ENCODE data around the gene AHCY.
"Not testable (repeated sequence)": the region's sequence is repeated elsewhere in the genome, so short reads cannot be mapped to it uniquely, and the experiment has no call there.

The AHCY gene

DNA sequence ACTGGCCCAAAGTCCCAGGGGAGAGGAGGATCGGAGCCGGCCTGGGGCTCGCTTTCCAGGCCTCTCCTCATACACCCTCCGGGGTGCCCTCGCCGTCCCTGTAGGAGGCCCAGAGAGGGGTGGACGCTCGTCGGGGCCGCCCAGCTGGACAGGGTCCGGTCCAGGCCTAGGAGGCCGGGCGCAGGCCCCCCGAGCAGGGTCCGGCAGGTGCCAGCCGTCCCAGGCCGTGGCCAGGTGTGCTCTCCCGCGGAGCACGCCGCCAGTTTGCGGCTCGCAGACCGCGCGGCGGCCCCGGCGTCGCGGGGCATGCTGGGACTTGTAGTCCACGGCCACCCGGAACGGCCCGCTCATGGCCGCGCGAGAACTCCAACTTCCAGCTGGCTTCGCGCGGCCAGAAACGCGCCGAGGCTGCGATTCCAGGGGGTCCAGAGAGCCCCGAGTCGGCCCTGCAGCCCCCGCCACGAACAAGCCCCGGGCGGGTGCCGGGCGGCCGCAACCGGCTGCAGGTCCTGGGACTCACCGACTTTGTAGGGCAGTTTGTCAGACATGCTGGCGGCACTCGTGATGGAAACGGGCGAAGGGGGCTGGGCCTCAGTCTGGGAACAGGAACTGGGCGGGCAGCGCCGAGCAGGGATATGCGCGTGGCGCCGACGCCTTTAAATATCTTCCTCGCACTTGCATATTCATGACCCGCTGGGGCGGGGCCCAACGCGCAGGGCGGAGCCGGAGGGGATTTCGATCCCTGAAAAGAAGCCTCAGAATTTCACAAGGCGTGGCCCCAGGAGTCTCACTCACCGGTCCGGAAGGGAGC lies at the start of gene AHCY:
AHCY (minus strand) TSS at position 633 of the 811 bp plus-strand sequence; CDS start at position 548, 85 bp downstream.
- peak; percentile 94 for DNase-seq

- no peak for DNase-seq
These were observed 46.9 kb upstream of the AHCY start for GRCh38 chr20:34350095-34350494.

DNA sequence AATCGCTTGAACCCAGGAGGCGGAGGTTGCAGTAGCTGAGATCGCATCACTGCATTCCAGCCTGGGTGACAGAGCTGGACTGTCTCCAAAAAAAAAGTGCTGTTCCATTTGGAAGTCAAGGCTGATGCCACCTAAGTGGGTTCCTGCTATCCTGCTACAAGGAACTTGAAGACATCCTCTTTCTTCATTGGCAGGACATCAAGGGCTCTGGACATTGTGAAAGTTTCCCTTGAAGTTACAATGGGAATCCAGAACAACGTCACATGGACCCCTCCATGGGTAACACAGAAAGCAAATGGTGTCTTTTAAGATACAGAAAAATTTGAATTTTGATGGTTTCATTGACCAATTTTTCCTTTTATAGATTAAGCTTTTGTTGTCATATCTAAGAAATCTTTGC lies 44.4 kb upstream of the AHCY start:
- no peak for DNase-seq

GRCh38 chr20:34346533-34346865 lies 43.3 kb upstream of the AHCY start:
- DNase-seq = not testable (repeated sequence)

DNA sequence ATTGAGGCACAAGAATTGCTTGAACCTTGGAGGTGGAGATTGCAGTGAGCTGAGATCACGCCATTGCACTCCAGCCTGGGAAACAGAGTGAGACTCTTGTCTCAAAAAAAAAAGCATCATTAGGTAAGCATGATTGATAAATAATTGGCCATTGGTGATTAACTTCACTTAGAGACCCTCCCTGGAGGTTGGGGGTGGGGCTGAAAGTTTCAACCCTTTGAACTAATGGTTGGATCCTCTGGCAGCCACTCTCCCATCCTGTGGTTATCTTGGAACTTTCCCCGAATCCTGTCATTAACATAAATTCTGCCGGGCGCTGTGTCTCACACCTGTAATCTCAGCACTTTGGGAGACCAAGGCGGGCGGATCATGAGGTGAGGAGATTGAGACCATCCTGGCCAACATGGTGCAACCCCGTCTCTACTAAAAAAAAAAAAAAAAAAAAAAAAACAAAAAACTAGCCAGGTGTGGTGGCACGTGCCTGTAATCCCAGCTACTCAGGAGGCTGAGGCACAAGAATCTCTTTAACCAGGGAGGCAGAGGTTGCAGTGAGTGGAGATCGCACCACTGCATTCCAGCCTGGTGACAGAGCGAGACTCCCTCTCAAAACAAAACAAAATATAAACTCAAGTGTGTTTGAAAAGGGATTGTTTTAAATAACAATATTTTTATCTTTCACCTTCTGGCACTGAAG lies 42.8 kb upstream of the AHCY start:
- not testable (repeated sequence) for DNase-seq

DNA sequence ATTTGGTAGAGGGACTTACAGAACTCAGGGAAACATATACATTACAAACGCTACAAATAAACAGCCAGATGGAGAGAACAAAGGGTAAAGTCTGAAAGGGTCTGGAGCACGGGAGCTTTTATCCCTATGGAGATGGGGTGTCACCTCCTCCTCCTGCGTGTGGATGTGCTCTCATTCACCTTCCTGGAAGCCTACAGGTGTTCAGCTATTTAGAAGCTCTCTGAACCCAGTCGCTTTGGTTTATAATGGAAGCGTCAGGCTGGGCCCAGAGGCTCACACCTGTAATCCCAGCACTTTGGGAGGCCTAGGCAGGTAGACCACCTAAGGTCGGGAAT lies 42.2 kb upstream of the AHCY start:
- DNase-seq = no peak

DNA sequence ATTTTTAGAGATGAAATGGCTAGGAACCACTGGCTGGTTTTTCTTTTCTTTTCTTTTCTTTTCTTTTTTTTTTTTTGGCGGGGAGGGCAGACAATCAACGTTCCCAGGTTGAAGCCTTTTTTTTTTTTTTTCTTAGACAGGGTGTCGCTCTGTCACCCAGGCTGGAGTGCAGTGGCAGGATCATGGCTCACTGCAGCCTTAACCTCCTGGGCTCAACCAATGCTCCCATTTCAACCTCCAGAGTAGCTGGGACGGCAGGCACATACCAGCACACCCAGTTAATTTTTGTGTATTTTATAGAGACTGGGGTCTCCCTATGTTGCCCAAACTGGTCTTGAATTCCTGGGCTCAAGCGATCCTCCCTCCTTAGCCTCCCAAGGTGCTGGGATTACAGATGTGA lies 41.1 kb upstream of the AHCY start:
- no peak for DNase-seq

GRCh38 chr20:34343458-34344211 lies 40.5 kb upstream of the AHCY start:
- no peak for DNase-seq

DNA sequence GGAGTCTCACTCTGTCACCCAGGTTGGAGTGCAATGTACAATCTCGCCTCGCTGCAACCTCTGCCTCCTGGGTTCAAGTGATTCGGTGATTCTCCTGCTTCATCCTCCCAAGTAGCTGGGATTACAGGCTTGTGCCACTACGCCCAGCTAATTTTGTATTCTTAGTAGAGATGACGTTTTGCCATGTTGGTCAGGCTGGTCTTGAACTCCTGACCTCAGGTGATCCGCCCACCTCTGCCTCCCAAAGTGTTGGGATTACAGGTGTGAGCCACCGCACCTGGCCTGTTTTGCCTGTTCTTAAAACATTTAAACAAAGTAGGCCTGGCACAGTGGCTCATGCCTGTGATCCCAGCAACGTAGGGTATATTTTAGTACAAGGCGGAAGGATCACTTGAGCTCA lies 38.0 kb upstream of the AHCY start:
- not testable (repeated sequence) for DNase-seq

DNA sequence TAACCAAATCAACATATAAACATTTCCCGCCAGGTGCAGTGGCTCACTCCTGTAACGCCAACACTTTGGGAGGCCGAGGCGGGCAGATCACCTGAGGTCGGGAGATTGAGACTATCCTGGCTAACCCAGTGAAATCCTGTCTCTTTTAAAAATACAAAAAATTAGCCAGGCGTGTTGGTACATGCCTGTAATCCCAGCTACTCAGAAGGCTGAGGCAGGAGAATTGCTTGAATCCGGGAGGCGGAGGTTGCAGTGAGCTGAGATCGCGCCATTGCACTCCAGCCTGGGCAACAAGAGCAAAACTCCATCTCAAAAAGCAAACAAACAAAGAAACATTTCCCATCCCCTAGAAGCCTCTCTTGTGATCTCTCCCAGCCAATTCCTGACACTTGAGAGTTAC lies 37.6 kb upstream of the AHCY start:
- not testable (repeated sequence) for DNase-seq

- no peak for DNase-seq
These were observed 35.0 kb upstream of the AHCY start for GRCh38 chr20:34337982-34338726.

GRCh38 chr20:34337544-34337943 lies 34.4 kb upstream of the AHCY start:
- DNase-seq = no peak

- DNase-seq = no peak
These were observed 31.7 kb upstream of the AHCY start for GRCh38 chr20:34334654-34335407.

DNA sequence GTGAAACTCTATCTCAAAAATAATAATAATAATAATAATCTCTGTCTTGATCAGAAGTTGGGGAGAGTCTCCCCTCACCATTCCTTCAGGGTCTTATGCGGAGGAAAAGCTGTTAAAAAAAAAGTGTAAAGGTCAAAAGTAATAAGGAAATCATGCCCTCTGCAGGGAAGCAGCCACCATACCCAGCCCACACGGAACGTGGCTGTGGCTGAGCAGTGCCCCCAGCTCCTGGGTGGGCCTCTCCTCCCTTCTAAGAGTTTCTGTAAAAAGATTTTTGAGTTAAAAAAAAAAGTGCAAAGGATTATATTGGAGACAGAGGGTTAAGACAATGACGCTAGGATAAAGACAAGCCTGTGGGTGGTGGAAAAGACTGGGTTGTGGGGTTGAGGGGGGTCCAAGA lies 30.6 kb upstream of the AHCY start:
- no peak for DNase-seq

GRCh38 chr20:34332262-34332920 lies 29.2 kb upstream of the AHCY start:
- DNase-seq = no peak

GRCh38 chr20:34331838-34332237 lies 28.7 kb upstream of the AHCY start:
- no peak for DNase-seq

DNA sequence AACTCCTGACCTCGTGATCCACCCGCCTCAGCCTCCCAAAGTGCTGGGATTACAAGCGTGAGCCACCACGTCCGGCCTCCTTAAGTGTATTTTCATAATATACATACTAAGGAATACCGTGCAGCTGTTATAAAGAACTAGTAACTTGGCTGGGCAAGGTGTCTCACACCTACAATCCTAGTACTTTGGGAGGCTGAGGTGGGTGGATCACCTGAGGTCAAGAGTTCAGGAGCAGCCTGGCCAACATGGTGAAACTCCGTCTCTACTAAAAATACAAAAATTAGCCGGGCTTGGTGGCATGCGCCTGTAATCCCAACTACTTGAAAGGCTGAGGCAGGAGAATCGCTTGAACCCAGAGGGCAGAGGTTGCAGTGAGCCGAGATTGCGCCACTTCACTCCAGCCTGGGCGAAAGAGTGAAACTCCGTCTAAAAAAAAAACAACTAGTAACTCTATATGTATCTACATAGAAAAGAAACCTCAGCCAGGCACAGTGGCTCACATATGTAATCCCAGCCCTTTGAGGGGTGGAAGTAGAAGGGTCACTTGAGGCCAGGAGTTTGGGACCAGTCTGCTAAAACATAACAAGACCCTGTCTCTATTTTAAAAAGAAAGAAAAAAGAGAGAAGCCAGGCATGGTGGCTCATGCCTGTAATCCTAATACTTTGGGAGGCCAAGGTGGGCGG lies 27.8 kb upstream of the AHCY start:
- not testable (repeated sequence) for DNase-seq

DNA sequence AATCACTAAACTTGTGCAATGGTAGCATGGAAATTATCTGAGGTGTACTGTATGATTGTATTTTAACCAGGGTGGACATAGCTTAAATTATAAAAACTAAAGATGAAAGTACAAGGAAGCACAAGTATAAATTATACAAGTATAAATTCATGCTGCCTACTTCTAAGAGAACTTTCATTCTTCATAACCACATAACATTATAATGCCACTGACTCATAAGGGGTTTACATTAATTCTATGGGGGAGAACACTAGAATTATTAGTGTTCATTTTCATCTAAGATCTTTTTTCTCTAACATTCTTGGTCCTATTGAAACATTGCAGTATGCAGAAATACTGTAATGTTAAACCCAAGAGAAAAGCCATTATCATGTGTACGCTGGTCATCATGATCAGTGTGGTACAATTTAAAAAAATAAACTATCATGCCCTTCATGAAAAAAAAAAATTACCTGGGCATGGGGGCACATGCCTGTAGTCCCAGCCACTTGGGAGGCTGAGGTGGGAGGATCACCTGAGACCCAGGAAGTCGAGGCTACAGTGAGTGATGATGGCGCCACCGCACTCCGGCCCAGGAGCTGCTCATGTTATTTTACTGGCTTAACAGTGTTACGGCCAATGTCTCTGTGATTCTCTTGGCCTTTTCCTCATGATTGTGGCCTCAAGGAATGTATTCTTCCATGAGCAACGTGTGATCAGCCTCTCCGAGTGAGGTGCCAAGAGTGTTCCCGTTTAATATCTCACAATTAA lies 25.9 kb upstream of the AHCY start:
- no peak for DNase-seq

- not testable (repeated sequence) for DNase-seq
These were observed 25.1 kb upstream of the AHCY start for GRCh38 chr20:34328207-34328606.

DNA sequence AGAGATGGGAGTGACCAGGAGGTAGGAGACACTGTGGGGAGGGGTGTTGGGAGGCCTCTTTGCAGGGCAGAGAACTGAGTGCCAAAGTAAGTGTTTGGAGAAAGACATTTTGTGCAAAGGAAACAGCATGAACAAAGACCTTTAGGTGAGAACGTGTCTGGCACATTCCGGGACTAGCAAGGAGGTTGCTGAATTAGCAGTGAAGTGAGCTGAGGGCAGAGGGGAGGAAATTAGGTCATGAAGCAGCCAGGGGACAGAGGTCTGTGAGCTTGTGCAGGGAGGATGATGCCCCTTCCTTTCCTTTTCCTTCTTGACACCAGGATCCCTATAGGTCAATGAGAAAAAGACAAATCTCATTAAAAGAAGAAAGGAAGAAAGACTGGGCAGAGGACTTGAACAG lies 21.4 kb upstream of the AHCY start:
- DNase-seq = no peak

Measured in KG1 (cell line).